Mesothelial cell of epicardium (in vitro differentiated cells): ENCODE results near the gene PYGO1. TPM values are rescaled to one million over a fixed set of nuclear protein-coding genes. Genes with fewer than 3 reads are reported as not detected.
"Not testable (repeated sequence)": the region's sequence is repeated elsewhere in the genome, so short reads cannot be mapped to it uniquely, and the experiment has no call there.

Experiments
- DNase-seq, 2 experiments: peaks; one replicate each; pipeline ENCODE4 v3.0.0; 2021; ENCODE audit warnings: low spot score in 2 of 2; ENCODE audit not compliant: unreplicated experiment in 2 of 2
- H3K27ac Mint-ChIP-seq: 2 replicates; pipeline ENCODE4 v1.8.0; 2021; ENCODE audit warnings: mixed read lengths
- H3K27me3 Mint-ChIP-seq: 2 replicates; pipeline ENCODE4 v1.8.0; 2021; ENCODE audit warnings: low read depth, mixed read lengths
- H3K36me3 Mint-ChIP-seq: 2 replicates; pipeline ENCODE4 v1.8.0; 2021; ENCODE audit warnings: mixed read lengths
- H3K4me1 Mint-ChIP-seq: 2 replicates; pipeline ENCODE4 v1.8.0; 2021; ENCODE audit warnings: mixed read lengths
- H3K4me3 Mint-ChIP-seq: 2 replicates; pipeline ENCODE4 v1.8.0; 2021; ENCODE audit warnings: mild to moderate bottlenecking, moderate library complexity, mixed read lengths
- H3K9me3 Mint-ChIP-seq: 2 replicates; pipeline ENCODE4 v1.8.0; 2021; ENCODE audit warnings: mixed read lengths
- CTCF ChIP-seq: fragments of 200-600 bp; sonication (generic); IDR thresholded peaks from one replicate; pipeline ENCODE4 v1.5.0; 2021; ENCODE audit warnings: antibody characterized with exemption; ENCODE audit not compliant: unreplicated experiment
- total RNA-seq: library from RNA; stranded (reverse); gene quantifications from 3 replicates; pipeline ENCODE4 v1.2.1, GENCODE V29; 2021

The PYGO1 gene
- total RNA-seq, 1 donor from 2014 or later: 30.6 TPM

GRCh38 chr15:55515991-55516776 lies 72.0 kb downstream of the PYGO1 start:
- no peak for DNase-seq
- no peak for TF ChIP-seq CTCF
- Mint-ChIP-seq H3K27me3 (no peaks in the 10 kb centered on the region), H3K9me3 (peaks cover 5% of the 10 kb centered on the region), H3K27ac (no peak overlapping the region), H3K36me3 (no peaks in the 10 kb centered on the region), H3K4me1 (no peaks in the 10 kb centered on the region), H3K4me3 (no peak overlapping the region)

DNA sequence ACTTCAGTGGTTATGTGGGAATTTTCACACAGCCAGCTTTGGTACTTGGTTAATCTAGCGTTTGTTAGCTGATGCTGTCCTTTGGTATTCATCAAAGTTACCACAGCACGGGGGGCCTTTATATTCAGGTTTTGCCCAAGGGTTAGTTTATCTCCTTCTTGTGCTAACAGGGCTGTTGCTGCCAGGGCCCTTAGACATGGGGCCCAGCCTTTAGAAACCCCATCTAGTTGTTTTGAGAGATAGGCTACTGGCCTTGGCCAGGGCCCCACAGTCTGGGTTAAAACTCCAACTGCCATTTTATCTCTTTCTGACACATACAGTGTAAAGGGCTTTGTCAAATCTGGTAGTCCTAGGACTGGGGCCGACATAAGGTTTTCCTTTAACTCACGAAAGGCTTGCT lies 72.7 kb downstream of the PYGO1 start:
- DNase-seq: no peak
- no peaks in the 10 kb centered on the region for H3K4me1 Mint-ChIP-seq
- H3K9me3 Mint-ChIP-seq: no peaks in the 10 kb centered on the region
- H3K4me3 Mint-ChIP-seq: no peak overlapping the region
- no peaks in the 10 kb centered on the region for H3K36me3 Mint-ChIP-seq
- no peak overlapping the region for H3K27ac Mint-ChIP-seq
- no peak for TF ChIP-seq CTCF
- H3K27me3 Mint-ChIP-seq: no peaks in the 10 kb centered on the region

DNA sequence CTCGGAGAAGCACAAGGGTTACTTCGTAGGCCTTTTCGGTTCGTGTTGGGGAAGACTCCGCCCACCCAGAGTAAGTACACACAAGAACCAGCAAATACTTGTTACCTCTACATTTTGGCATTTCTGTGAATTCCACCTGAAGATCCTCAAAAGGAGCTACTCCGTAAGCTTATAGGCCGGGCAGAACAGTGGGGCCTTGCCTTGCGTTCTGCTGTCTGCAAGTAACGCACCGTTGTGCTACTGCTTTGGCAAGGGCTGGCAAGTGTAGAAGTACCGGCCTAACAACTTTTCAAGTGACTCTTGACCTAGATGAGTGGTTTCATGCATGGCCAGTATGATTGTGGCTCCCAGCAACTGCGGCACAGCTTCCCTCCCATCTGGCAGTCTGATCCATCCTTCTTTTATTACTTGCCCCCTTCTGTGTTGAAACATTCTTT lies 73.7 kb downstream of the PYGO1 start:
- H3K27me3 Mint-ChIP-seq: no peaks in the 10 kb centered on the region
- H3K4me3 Mint-ChIP-seq: no peak overlapping the region
- DNase-seq: no peak
- no peaks in the 10 kb centered on the region for H3K36me3 Mint-ChIP-seq
- H3K9me3 Mint-ChIP-seq: no peaks in the 10 kb centered on the region
- no peak for TF ChIP-seq CTCF
- no peak overlapping the region for H3K27ac Mint-ChIP-seq
- no peaks in the 10 kb centered on the region for H3K4me1 Mint-ChIP-seq

DNA sequence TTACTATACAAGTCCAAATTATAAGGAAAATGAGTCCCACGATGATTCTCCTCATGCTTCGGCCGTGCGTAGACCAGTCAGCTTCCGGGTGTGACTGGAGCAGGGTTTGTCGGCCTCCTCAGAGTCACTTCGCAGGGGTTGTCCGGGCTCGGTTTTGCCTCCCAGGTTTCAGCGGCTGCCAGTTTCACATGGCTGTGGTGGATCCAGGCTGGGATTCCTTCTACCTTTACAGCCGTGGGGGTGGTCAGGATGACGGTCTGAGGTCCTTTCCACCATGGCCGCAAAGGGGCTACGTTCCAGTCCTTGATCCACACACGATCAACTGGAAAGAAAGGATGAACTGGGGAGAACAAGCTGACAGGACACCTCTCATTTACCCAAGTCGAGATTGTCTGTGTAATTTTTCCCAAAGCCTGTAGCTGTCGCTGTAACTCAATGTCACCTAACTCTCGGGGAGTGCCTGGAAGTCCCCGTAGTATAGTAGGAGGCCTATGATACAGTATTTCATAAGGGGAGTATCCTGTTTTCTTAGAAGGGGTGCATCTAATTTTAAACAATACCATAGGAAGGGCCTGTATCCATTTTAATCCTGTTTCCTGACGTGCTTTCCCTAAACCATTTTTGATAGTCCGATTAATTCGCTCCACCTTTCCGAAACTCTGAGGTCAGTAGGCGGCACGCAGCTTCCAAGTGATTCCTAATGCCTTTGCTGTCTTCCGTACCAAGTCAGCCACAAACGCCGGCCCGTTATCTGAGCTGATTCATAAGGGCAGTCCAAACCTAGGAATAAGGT lies 74.3 kb downstream of the PYGO1 start:
- H3K4me1 Mint-ChIP-seq, H3K27ac Mint-ChIP-seq, H3K27me3 Mint-ChIP-seq, H3K9me3 Mint-ChIP-seq, H3K4me3 Mint-ChIP-seq, H3K36me3 Mint-ChIP-seq, DNase-seq: not testable (repeated sequence)

DNA sequence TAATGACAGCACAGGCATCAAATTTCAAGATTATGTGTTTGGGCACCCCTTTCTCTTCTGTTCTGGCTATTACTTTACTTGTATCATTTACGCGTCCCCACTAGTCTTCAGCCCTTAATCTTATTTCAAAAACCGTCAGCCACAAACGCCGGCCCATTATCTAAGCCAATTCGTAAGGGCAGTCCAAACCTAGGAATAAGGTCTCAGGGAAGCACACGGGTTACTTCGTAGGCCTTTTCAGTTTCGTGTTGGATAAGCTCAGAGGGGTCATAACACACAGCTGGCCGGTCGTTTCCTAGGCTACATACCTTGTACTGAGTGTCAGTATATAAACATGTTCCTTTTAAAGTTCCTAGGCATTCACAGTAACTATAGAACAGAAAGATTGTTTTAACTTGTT lies 75.0 kb downstream of the PYGO1 start:
- Mint-ChIP-seq H3K4me3 (no peak overlapping the region), H3K27ac (no peak overlapping the region), H3K27me3 (no peaks in the 10 kb centered on the region), H3K36me3 (no peaks in the 10 kb centered on the region), H3K9me3 (no peaks in the 10 kb centered on the region), H3K4me1 (no peaks in the 10 kb centered on the region)
- DNase-seq: no peak
- TF ChIP-seq CTCF: no peak

- no peak for DNase-seq
- H3K9me3 Mint-ChIP-seq: peaks cover 11% of the 10 kb centered on the region
- H3K27me3 Mint-ChIP-seq: peaks cover 9% of the 10 kb centered on the region
- no peaks in the 10 kb centered on the region for H3K4me1 Mint-ChIP-seq
- H3K27ac Mint-ChIP-seq: no peak overlapping the region
- no peak overlapping the region for H3K4me3 Mint-ChIP-seq
- no peaks in the 10 kb centered on the region for H3K36me3 Mint-ChIP-seq
- TF ChIP-seq CTCF: no peak
Observed at GRCh38 chr15:55507567-55507966, 80.6 kb downstream of the PYGO1 start.

- H3K36me3 Mint-ChIP-seq, H3K4me3 Mint-ChIP-seq, H3K27me3 Mint-ChIP-seq, DNase-seq, H3K27ac Mint-ChIP-seq, H3K4me1 Mint-ChIP-seq: not testable (repeated sequence)
- peaks cover 11% of the 10 kb centered on the region for H3K9me3 Mint-ChIP-seq
Observed at GRCh38 chr15:55505407-55505806, 82.7 kb downstream of the PYGO1 start.
